22Rv1 (cell line): ENCODE measurements around the gene PCK2.

Source experiments
- ZFX ChIP-seq: fragments of 450-650 bp; IDR thresholded peaks from 2 replicates; pipeline ENCODE4 v1.6.1; 2017; ENCODE audit warnings: antibody characterized with exemption, borderline replicate concordance
- TF ChIP-seq, protein P1 (sequence below): fragments of 450-650 bp; IDR thresholded peaks from 2 replicates; pipeline ENCODE4 v1.5.1; 2017; ENCODE audit warnings: mild to moderate bottlenecking

GRCh38 chr14:24149302-24149969 lies 55.3 kb downstream of the PCK2 start:
- TF ChIP-seq, protein P1, sequence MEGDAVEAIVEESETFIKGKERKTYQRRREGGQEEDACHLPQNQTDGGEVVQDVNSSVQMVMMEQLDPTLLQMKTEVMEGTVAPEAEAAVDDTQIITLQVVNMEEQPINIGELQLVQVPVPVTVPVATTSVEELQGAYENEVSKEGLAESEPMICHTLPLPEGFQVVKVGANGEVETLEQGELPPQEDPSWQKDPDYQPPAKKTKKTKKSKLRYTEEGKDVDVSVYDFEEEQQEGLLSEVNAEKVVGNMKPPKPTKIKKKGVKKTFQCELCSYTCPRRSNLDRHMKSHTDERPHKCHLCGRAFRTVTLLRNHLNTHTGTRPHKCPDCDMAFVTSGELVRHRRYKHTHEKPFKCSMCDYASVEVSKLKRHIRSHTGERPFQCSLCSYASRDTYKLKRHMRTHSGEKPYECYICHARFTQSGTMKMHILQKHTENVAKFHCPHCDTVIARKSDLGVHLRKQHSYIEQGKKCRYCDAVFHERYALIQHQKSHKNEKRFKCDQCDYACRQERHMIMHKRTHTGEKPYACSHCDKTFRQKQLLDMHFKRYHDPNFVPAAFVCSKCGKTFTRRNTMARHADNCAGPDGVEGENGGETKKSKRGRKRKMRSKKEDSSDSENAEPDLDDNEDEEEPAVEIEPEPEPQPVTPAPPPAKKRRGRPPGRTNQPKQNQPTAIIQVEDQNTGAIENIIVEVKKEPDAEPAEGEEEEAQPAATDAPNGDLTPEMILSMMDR: no peak
- no peak for TF ChIP-seq ZFX
